IMR-90 (cell line): ENCODE results near the gene CXCL3. TPM values are rescaled to one million over a fixed set of nuclear protein-coding genes. Genes with fewer than 3 reads are reported as not detected.

Experiments used
- ATAC-seq: fragments of 200-7000 bp; cut with Tn5 transposase; 2 replicates; pipeline ENCODE4 v1.9.1; 2020; ENCODE audit warnings: low read depth, mild to moderate bottlenecking, moderate library complexity
- BruUV-seq: library from RNA; stranded (reverse); fragments of 400-500 nt; replicated peaks from 2 replicates; lab custom pipeline; 2021; lab: Mats Ljungman, UMichigan
- CTCF ChIA-PET: fragments of 300-600 bp; formaldehyde crosslinking; extraction: SDS; loops from one replicate; lab custom pipeline; 2021; ENCODE audit warnings: antibody characterized with exemption; lab: Yijun Ruan, JAX
- POLR2A ChIA-PET: fragments of 300-600 bp; sonication (Branson Sonifier 250); formaldehyde crosslinking; loops from one replicate; lab custom pipeline; 2022; ENCODE audit warnings: antibody characterized with exemption; ENCODE audit not compliant: unreplicated experiment; lab: Charles Lee
- DNase-seq: peaks from one replicate; pipeline ENCODE4 v3.0.0; 2013
- H2AFZ ChIP-seq: replicated peaks from 2 replicates; pipeline ENCODE3; 2013; ENCODE audit warnings: low read length, mild to moderate bottlenecking; ENCODE audit not compliant: poor library complexity
- H2AK5ac ChIP-seq: 2 replicates; pipeline ENCODE4 v1.6.1; 2013; ENCODE audit warnings: low read depth, low read length, inconsistent platforms
- H2AK9ac ChIP-seq: replicated peaks from 2 replicates; pipeline ENCODE3; 2013; ENCODE audit warnings: mild to moderate bottlenecking, low read depth, low read length, moderate library complexity; ENCODE audit not compliant: poor library complexity
- H2BK120ac ChIP-seq: 2 replicates; pipeline ENCODE4 v1.6.1; 2013; ENCODE audit warnings: low read depth, low read length, inconsistent platforms
- H2BK15ac ChIP-seq: 3 replicates; pipeline ENCODE4 v1.6.1; 2013; ENCODE audit warnings: low read depth, low read length, inconsistent platforms
- H2BK20ac ChIP-seq: 2 replicates; pipeline ENCODE4 v1.6.1; 2013; ENCODE audit warnings: low read depth, mild to moderate bottlenecking, inconsistent platforms, low read length, moderate library complexity
- H2BK5ac ChIP-seq: 2 replicates; pipeline ENCODE4 v1.6.1; 2013; ENCODE audit warnings: mild to moderate bottlenecking, low read depth, low read length, inconsistent platforms; ENCODE audit not compliant: poor library complexity, severe bottlenecking
- H3K14ac ChIP-seq: replicated peaks from 2 replicates; pipeline ENCODE4 v1.6.1; 2013; ENCODE audit warnings: low read depth, low read length, inconsistent platforms
- H3K18ac ChIP-seq: 2 replicates; pipeline ENCODE4 v1.6.1; 2013; ENCODE audit warnings: low read depth, low read length, control low read depth
- H3K23ac ChIP-seq: 2 replicates; pipeline ENCODE4 v1.6.1; 2013; ENCODE audit warnings: low read depth, low read length, inconsistent platforms
- H3K27ac ChIP-seq: 2 replicates; pipeline ENCODE4 v1.5.1; 2013; ENCODE audit warnings: mild to moderate bottlenecking, control low read depth, low read length; ENCODE audit not compliant: insufficient read depth
- H3K27me3 ChIP-seq: 2 replicates; pipeline ENCODE4 v1.6.1; 2013; ENCODE audit warnings: low read length; ENCODE audit not compliant: control insufficient read depth, insufficient read depth
- H3K36me3 ChIP-seq: 2 replicates; pipeline ENCODE4 v1.6.1; 2013; ENCODE audit warnings: low read length, mixed read lengths; ENCODE audit not compliant: control insufficient read depth, insufficient read depth
- H3K4ac ChIP-seq: 2 replicates; pipeline ENCODE4 v1.6.1; 2013; ENCODE audit warnings: low read depth, low read length, inconsistent platforms
- H3K4me1 ChIP-seq: 2 replicates; pipeline ENCODE4 v1.6.1; 2013; ENCODE audit warnings: low read length, mixed read lengths; ENCODE audit not compliant: control insufficient read depth, insufficient read depth
- H3K4me2 ChIP-seq: 2 replicates; pipeline ENCODE4 v1.6.1; 2013; ENCODE audit warnings: low read depth, mild to moderate bottlenecking, control low read depth, low read length, moderate library complexity
- H3K4me3 ChIP-seq: 2 replicates; pipeline ENCODE4 v1.5.1; 2013; ENCODE audit warnings: low read depth, mild to moderate bottlenecking, control low read depth, low read length, moderate library complexity; ENCODE audit not compliant: insufficient read depth
- H3K56ac ChIP-seq: 2 replicates; pipeline ENCODE4 v1.6.1; 2013; ENCODE audit warnings: low read length, inconsistent platforms; ENCODE audit not compliant: insufficient read depth; ENCODE audit errors: extremely low read depth
- H3K79me1 ChIP-seq, 2 experiments: 2 replicates each; pipeline ENCODE4 v1.6.1; 2013; ENCODE audit warnings: low read length in 2 of 2, inconsistent platforms in 1 of 2, low read depth in 1 of 2
- H3K9ac ChIP-seq: 2 replicates; pipeline ENCODE4 v1.6.1; 2013; ENCODE audit warnings: low read depth, low read length, control low read depth
- H3K9me1 ChIP-seq: 2 replicates; pipeline ENCODE4 v1.6.1; 2013; ENCODE audit warnings: low read length, inconsistent platforms; ENCODE audit not compliant: insufficient read depth
- H3K9me3 ChIP-seq: 2 replicates; pipeline ENCODE4 v1.6.1; 2013; ENCODE audit warnings: low read length; ENCODE audit not compliant: control insufficient read depth, insufficient read depth
- H4K20me1 ChIP-seq: 2 replicates; pipeline ENCODE4 v1.6.1; 2013; ENCODE audit warnings: low read length, inconsistent platforms; ENCODE audit not compliant: insufficient read depth
- H4K5ac ChIP-seq: 2 replicates; pipeline ENCODE4 v1.6.1; 2013; ENCODE audit warnings: mild to moderate bottlenecking, low read depth, low read length, control low read depth
- H4K8ac ChIP-seq, 2 experiments: 2 replicates each; pipeline ENCODE4 v1.6.1; 2013; ENCODE audit warnings: low read depth in 2 of 2, low read length in 2 of 2, control low read depth in 1 of 2, inconsistent platforms in 1 of 2
- H4K91ac ChIP-seq: 2 replicates; pipeline ENCODE4 v1.6.1; 2013; ENCODE audit warnings: low read depth, low read length, inconsistent platforms; ENCODE audit not compliant: insufficient read depth
- BHLHE40 ChIP-seq: fragments of 150-350 bp; IDR thresholded peaks from 2 replicates; pipeline ENCODE4 v1.6.1; 2016; ENCODE audit warnings: mild to moderate bottlenecking, low read depth, low read length
- MAFK ChIP-seq: IDR thresholded peaks from 2 replicates; pipeline ENCODE4 v1.6.1; 2012; ENCODE audit warnings: low read depth, low read length, improper control_type of control experiment
- POLR2A ChIP-seq: IDR thresholded peaks from 2 replicates; pipeline ENCODE4 v1.6.1; 2012; ENCODE audit warnings: mild to moderate bottlenecking, low read depth, low read length
- RAD21 ChIP-seq: IDR thresholded peaks from 2 replicates; pipeline ENCODE4 v1.6.1; 2012; ENCODE audit warnings: low read length, improper control_type of control experiment
- WGBS, 2 experiments: methylation state at CpG; one replicate each; pipeline versions ENCODE4 v1.1.5 to v1.1.7; 2013; ENCODE audit warnings: missing lambda C conversion rate in 2 of 2; ENCODE audit not compliant: insufficient read length in 1 of 2; ENCODE audit errors: extremely low coverage in 2 of 2; 5-methylcytosine and 5-hydroxymethylcytosine counted together
- dilution Hi-C: fragments of 300-500 bp; cut with HindIII; formaldehyde crosslinking; loops from one replicate; pipeline ENCODE4 v1.14.3; 2018; ENCODE audit warnings: low sequenced_read_pairs; ENCODE audit not compliant: unreplicated experiment
- in situ Hi-C: fragments of 300-500 bp; cut with MboI; formaldehyde crosslinking; loops from 3 replicates; pipeline ENCODE4 v1.14.3; 2019; ENCODE audit warnings: low sequenced_read_pairs, inconsistent platforms, mixed read lengths
- intact Hi-C: fragments of 100-400 bp; cut with micrococcal nuclease; formaldehyde crosslinking; loops from 2 replicates; pipeline ENCODE4 v1.10.0; 2022
- polyA plus RNA-seq, 3 experiments: library from polyadenylated mRNA; depleted of rRNA; stranded (reverse); fragments of >200 nt; gene quantifications; 2 replicates each; pipeline ENCODE4 v1.2.3, GENCODE V29; 2012; ENCODE audit warnings: low replicate concordance in 1 of 3
- total RNA-seq: library from RNA; depleted of rRNA; stranded (reverse); fragments of >200 nt; gene quantifications from 2 replicates; pipeline ENCODE4 v1.2.3, GENCODE V29; 2012

CXCL3 gene
- total and polyA plus RNA-seq, 2 of the 4 experiments (the other 2 are of a cell fraction): 0.18 to 0.74 TPM

GRCh38 chr4:73990988-73991741 lies 47.3 kb downstream of the CXCL3 start:
- H3K79me1 ChIP-seq: no peaks in the 10 kb centered on the region
- no peak overlapping the region for H3K4me3 ChIP-seq
- H4K5ac ChIP-seq: no peak overlapping the region
- no peaks in the 10 kb centered on the region for H4K20me1 ChIP-seq
- no peaks in the 10 kb centered on the region for H3K36me3 ChIP-seq
- BruUV-seq: no TSS peak
- in situ Hi-C loops (no loop called here), dilution Hi-C loops (no loop called here), intact Hi-C loops (no loop called here)
- ATAC-seq: no peak
- no peak overlapping the region for H2AK9ac ChIP-seq
- no peak overlapping the region for H3K4ac ChIP-seq
- DNase-seq: no peak
- no peak overlapping the region for H3K56ac ChIP-seq
- no peak overlapping the region for H2AK5ac ChIP-seq
- H3K4me1 ChIP-seq: no peaks in the 10 kb centered on the region
- no peak overlapping the region for H2BK5ac ChIP-seq
- H3K9me3 ChIP-seq: no peaks in the 10 kb centered on the region
- H3K9ac ChIP-seq: no peak overlapping the region
- no peak overlapping the region for H4K8ac ChIP-seq
- H3K18ac ChIP-seq: no peak overlapping the region
- no peak overlapping the region for H3K14ac ChIP-seq
- H3K27me3 ChIP-seq: peaks cover 10% of the 10 kb centered on the region
- WGBS, 2 experiments: no CpG with 5 or more reads among the region's 9 CpGs
- no peak overlapping the region for H4K91ac ChIP-seq
- H3K4me2 ChIP-seq: no peak overlapping the region
- no peak overlapping the region for H2BK120ac ChIP-seq
- no peak overlapping the region for H2BK15ac ChIP-seq
- H3K9me1 ChIP-seq: no peaks in the 10 kb centered on the region; the same call in 1 of the 2 replicates
- H2BK20ac ChIP-seq: no peak overlapping the region
- ChIA-PET CTCF (no interaction called here), POLR2A (no interaction called here)
- TF ChIP-seq MAFK (peak; percentile 68), POLR2A (no peak), RAD21 (no peak), BHLHE40 (no peak)
- H3K27ac ChIP-seq: no peak overlapping the region
- H2AFZ ChIP-seq: no peak overlapping the region
- no peak overlapping the region for H3K23ac ChIP-seq
